ENCODE results near the gene PITPNB.

The PITPNB gene

DNA sequence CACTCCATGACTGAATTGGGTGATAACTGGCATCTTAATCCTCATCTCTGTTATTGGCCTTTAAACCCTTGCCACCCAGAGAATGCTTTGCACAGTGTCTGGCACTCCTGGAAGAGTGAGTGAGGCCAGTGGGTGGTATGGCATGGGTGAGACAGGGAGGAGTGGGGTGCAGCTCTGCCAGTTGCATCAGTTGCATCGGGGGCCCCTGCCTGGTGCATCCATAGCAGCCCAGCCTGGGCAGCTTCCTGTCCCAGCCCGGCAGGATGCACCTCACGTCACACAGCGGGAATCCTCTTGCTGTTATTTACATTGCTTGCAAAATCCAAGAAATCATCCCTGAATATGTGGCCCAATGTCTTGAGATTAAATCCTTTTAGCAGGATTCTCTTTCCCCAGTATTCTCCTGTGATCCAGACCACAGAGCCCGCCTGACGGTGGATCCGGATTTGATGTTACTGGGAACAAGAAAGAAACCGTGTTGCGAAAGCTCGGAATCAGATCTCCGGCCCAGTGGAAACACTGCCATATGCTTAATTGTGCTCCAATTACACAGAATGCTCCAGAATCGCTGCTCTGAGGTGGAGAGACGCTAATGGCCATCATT is 79.9 kb downstream of the PITPNB start:
- TF ChIP-seq, protein P1, sequence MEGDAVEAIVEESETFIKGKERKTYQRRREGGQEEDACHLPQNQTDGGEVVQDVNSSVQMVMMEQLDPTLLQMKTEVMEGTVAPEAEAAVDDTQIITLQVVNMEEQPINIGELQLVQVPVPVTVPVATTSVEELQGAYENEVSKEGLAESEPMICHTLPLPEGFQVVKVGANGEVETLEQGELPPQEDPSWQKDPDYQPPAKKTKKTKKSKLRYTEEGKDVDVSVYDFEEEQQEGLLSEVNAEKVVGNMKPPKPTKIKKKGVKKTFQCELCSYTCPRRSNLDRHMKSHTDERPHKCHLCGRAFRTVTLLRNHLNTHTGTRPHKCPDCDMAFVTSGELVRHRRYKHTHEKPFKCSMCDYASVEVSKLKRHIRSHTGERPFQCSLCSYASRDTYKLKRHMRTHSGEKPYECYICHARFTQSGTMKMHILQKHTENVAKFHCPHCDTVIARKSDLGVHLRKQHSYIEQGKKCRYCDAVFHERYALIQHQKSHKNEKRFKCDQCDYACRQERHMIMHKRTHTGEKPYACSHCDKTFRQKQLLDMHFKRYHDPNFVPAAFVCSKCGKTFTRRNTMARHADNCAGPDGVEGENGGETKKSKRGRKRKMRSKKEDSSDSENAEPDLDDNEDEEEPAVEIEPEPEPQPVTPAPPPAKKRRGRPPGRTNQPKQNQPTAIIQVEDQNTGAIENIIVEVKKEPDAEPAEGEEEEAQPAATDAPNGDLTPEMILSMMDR (conservative IDR thresholded peaks at IDR 0.05), result no peak
- H3K27ac ChIP-seq, result no peak overlapping the region

DNA sequence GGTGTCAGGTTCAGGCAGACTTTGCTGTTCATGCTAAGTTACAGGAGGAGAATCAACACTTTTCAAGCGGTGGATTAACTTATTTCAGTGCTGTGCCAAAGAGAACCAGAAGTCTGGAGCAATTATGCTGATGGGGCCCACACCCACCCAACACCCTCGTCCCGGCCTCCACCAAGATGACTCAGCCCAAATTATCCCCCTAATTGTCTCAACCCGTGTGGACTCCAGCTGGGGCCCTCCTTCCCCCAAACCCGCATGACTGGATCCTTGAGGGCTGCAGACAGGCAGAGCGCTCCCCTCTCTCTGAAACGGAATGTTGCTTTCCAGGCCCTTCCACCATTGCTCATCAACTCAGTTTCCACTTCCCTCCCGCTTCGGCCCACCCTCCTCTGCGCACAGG is 82.9 kb downstream of the PITPNB start:
- no peak overlapping the region for H3K27ac ChIP-seq
- TF ChIP-seq, protein P1 (conservative IDR thresholded peaks at IDR 0.05), result no peak

DNA sequence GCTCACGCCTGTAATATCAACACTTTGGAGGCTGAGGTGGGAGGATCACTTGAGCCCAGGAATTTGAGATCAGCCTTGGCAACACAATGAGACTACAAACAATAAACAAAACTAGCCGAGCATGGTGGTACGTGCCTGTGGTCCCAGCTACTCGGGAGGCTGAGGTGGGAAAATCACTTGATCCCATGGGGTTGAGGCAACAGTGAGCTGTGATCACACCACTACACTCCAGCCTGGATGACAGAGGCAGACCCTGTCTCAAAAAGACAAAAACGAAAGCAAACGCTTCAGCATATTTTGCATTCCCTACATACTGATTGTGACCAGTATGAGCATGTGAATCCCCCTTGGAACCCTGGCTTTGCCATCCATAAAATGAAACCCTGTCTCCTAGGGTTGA is 83.6 kb downstream of the PITPNB start:
- no peak overlapping the region for H3K27ac ChIP-seq
- TF ChIP-seq, protein P1 (conservative IDR thresholded peaks at IDR 0.05), result no peak

DNA sequence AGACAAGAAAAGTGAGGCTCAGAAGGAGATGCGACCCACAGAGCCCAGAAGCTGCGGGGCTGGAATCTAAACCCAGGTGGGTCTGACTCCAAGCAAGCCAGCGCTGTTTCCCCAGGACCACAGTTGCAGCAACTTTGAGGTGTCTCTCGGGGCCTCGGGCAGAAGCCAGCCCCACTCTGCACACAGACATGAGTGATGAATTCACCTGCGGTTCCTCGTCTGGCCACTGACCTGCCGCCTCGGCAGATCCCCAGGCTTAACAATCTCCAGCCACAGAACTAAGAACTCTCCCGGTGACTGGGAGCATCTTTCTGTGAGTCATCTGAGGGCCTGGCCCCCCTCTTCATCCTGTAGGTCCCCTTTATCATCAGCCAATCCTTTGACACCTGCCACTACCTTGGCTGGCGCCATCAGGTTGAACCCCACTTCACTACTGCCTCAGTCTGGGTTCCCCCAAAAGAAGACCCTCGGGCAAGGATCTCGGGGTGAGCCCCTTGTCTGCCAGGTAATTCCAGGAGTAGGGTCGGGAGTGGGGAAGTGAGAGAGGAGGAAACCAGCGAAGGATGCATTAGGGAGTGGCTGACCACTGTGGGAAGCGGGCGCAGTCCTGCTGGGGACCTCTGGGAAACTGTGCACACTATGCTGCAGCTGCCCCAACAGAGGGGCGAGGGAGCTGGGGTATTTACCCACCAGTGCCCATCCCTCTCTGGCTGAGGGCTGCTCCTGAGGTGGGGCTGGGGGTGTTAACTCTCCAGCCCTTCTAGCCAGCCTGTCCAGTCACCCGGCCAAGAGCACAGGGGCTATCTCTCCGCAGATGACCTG is 84.5 kb downstream of the PITPNB start:
- no peak overlapping the region for H3K27ac ChIP-seq
- TF ChIP-seq, protein P1 (conservative IDR thresholded peaks at IDR 0.05), result no peak

DNA sequence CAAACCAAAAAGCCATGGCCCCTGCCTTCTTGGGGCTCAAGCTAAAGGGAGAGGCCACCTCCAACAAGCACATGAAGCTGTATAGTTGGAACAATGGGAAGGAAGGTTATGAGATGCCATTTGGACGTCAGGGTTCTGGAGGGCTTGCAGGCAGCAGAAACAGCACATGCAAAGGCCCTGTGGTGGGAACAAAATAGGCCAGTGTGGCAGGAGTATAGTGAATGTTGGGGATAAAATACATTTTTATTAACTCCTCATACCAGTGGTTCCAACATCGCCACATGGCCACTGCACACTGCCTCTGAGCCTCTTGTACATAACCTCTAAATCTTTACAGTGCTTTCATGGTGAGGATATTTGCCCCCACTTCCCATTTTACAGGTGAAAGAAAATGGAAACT is 85.3 kb downstream of the PITPNB start:
- H3K27ac ChIP-seq, result no peak overlapping the region
- TF ChIP-seq, protein P1 (conservative IDR thresholded peaks at IDR 0.05), result no peak

DNA sequence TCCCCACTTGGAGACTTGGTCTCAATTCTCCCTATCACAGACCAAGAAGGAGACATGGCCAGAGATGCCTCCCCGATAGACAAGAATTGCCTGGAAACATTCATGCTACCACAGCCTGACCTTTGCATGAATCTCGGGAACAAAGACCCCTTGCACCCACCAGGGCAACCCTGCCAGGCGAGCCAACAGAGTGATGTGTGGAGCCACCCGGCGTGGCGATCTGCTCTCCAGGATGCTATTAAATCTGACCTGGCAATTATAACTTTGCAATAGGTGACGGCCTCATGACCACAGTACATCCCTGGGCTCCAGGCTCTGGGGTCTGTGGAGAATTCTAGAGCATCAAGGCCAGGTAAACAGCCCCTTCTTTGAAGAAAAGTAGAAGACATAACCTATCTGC is 86.5 kb downstream of the PITPNB start:
- TF ChIP-seq, protein P1 (conservative IDR thresholded peaks at IDR 0.05), result no peak
- no peak overlapping the region for H3K27ac ChIP-seq

DNA sequence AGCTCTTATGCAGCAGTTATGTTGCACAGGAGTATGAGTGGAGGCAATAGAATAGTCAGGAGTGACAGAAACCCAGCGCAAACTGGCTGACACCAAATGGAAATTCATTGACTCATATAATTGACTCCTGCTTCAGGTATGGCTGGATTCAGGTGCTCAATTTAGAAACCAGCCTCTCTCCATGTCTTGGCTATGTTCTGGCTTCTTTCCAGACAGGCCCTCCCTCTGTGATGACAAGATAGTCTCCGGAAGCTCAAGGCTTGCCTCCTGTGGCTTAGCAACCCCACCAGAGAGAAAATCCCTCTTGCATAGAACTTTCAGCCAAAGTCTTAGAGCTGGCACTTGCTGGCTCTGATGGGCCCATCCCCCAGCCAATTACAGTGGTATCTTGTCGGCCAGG is 89.4 kb downstream of the PITPNB start:
- H3K27ac ChIP-seq, result no peak overlapping the region
- TF ChIP-seq, protein P1 (conservative IDR thresholded peaks at IDR 0.05), result no peak
